Endothelial cell of umbilical vein (primary cell): ENCODE results near the gene PSME3.

Experiments used
- EZH2 ChIP-seq: IDR thresholded peaks from 2 replicates; pipeline ENCODE4 v1.6.1; 2012; ENCODE audit warnings: borderline replicate concordance, low read depth, mild to moderate bottlenecking, moderate library complexity, low read length, inconsistent platforms; ENCODE audit not compliant: severe bottlenecking
- GATA2 ChIP-seq: IDR thresholded peaks from 2 replicates; pipeline ENCODE4 v1.7.0; 2011; ENCODE audit warnings: low read depth, mild to moderate bottlenecking, moderate library complexity, mixed read lengths, low read length; ENCODE audit not compliant: insufficient read length, insufficient read depth
- JUN ChIP-seq: IDR thresholded peaks from 2 replicates; pipeline ENCODE4 v1.6.1; 2011; ENCODE audit warnings: borderline replicate concordance, low read depth; ENCODE audit not compliant: insufficient read length, insufficient read depth
- POLR2A ChIP-seq: IDR thresholded peaks from 2 replicates; pipeline ENCODE4 v1.6.1; 2012; ENCODE audit warnings: low read depth, mild to moderate bottlenecking, control low read depth, low read length
- POLR2AphosphoS5 ChIP-seq: IDR thresholded peaks from 2 replicates; pipeline ENCODE4 v1.6.1; 2012; ENCODE audit warnings: low read depth, mild to moderate bottlenecking, control low read depth, low read length, moderate library complexity; ENCODE audit not compliant: insufficient read depth
- TF ChIP-seq, protein P1 (sequence below), 2 donors: IDR thresholded peaks; 1 replicate in 1 of 2; 2 replicates in 1 of 2; pipeline ENCODE4 v1.5.1; 2011; ENCODE audit warnings: low read length in 2 of 2, mild to moderate bottlenecking in 2 of 2, moderate library complexity in 2 of 2, control low read depth in 1 of 2, inconsistent platforms in 1 of 2, low read depth in 1 of 2; ENCODE audit not compliant: insufficient read depth in 1 of 2; ENCODE audit errors: extremely low read depth in 1 of 2
- TF ChIP-seq, protein P2 (sequence below): IDR thresholded peaks from 2 replicates; pipeline ENCODE4 v1.6.1; 2011; ENCODE audit not compliant: insufficient read depth, insufficient read length

DNA sequence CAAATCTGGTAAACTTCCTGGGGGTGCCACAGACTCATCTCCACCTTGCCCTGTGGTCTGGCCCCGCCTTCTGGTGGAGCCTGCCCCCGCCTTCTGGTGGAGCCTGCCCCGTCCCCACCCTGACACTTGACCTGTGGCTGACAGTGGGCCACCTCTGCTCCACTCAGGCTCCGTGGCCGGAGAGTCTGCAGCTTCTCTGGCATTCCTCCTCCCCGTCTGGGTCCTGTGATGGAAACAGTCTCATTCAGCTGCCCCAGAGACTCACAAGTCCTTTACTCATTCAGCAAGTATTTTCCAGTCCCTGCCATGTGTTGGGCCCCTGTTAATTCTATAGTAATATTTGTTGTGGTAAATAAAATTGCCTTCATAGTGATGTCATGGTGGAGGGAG, 46.4 kb downstream of the PSME3 start:
- TF ChIP-seq, protein P1, sequence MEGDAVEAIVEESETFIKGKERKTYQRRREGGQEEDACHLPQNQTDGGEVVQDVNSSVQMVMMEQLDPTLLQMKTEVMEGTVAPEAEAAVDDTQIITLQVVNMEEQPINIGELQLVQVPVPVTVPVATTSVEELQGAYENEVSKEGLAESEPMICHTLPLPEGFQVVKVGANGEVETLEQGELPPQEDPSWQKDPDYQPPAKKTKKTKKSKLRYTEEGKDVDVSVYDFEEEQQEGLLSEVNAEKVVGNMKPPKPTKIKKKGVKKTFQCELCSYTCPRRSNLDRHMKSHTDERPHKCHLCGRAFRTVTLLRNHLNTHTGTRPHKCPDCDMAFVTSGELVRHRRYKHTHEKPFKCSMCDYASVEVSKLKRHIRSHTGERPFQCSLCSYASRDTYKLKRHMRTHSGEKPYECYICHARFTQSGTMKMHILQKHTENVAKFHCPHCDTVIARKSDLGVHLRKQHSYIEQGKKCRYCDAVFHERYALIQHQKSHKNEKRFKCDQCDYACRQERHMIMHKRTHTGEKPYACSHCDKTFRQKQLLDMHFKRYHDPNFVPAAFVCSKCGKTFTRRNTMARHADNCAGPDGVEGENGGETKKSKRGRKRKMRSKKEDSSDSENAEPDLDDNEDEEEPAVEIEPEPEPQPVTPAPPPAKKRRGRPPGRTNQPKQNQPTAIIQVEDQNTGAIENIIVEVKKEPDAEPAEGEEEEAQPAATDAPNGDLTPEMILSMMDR (IDR thresholded peaks at IDR 0.05; ENCODE audit: extremely low read depth in 1 of 2, insufficient read depth in 1 of 2, low read depth in 1 of 2, low read length in 2 of 2) = no peak
- TF ChIP-seq POLR2AphosphoS5 (no peak), JUN (no peak), POLR2A (no peak), EZH2 (no peak), GATA2 (no peak)
- TF ChIP-seq, protein P2, sequence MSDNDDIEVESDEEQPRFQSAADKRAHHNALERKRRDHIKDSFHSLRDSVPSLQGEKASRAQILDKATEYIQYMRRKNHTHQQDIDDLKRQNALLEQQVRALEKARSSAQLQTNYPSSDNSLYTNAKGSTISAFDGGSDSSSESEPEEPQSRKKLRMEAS = no peak
